Measurements from ENCODE around the gene SLC1A4. TPM values are rescaled to one million over a fixed set of nuclear protein-coding genes. Genes with fewer than 3 reads are reported as not detected.

SLC1A4 gene
- polyA plus RNA-seq, 1 donor from 2014 or later = 33.8 TPM

- H3K27me3 ChIP-seq (ENCODE audit: insufficient read depth, low read depth, low read length) = no peaks in the 10 kb centered on the region
- H3F3A ChIP-seq (ENCODE audit: insufficient read depth, low read length, poor library complexity, severe bottlenecking) = no peaks in the 10 kb centered on the region
- H3K36me3 ChIP-seq (ENCODE audit: insufficient read depth, low read length) = no peaks in the 10 kb centered on the region
- no peaks in the 10 kb centered on the region for H3K9me3 ChIP-seq (ENCODE audit: low read length)
- no peaks in the 10 kb centered on the region for H4K20me1 ChIP-seq (ENCODE audit: insufficient read depth)
- H3K4me3 ChIP-seq (ENCODE audit: low read length) = no peak overlapping the region
- no peak overlapping the region for H3K4me2 ChIP-seq (ENCODE audit: low read length)
- H2AFZ ChIP-seq (ENCODE audit: low read depth, low read length) = no peak overlapping the region
- no peak overlapping the region for H3K27ac ChIP-seq (ENCODE audit: low read length)
- H3K9me2 ChIP-seq (ENCODE audit: insufficient read depth, low read length) = no peaks in the 10 kb centered on the region
- no peak overlapping the region for H3K9ac ChIP-seq (ENCODE audit: low read length)
- no peaks in the 10 kb centered on the region for H3K79me2 ChIP-seq (replicated peaks; ENCODE audit: insufficient read depth, low read length)
- TF ChIP-seq, protein P1, sequence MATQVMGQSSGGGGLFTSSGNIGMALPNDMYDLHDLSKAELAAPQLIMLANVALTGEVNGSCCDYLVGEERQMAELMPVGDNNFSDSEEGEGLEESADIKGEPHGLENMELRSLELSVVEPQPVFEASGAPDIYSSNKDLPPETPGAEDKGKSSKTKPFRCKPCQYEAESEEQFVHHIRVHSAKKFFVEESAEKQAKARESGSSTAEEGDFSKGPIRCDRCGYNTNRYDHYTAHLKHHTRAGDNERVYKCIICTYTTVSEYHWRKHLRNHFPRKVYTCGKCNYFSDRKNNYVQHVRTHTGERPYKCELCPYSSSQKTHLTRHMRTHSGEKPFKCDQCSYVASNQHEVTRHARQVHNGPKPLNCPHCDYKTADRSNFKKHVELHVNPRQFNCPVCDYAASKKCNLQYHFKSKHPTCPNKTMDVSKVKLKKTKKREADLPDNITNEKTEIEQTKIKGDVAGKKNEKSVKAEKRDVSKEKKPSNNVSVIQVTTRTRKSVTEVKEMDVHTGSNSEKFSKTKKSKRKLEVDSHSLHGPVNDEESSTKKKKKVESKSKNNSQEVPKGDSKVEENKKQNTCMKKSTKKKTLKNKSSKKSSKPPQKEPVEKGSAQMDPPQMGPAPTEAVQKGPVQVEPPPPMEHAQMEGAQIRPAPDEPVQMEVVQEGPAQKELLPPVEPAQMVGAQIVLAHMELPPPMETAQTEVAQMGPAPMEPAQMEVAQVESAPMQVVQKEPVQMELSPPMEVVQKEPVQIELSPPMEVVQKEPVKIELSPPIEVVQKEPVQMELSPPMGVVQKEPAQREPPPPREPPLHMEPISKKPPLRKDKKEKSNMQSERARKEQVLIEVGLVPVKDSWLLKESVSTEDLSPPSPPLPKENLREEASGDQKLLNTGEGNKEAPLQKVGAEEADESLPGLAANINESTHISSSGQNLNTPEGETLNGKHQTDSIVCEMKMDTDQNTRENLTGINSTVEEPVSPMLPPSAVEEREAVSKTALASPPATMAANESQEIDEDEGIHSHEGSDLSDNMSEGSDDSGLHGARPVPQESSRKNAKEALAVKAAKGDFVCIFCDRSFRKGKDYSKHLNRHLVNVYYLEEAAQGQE (IDR thresholded peaks at IDR 0.05; ENCODE audit: borderline replicate concordance) = no peak
- TF ChIP-seq EP300 (conservative IDR thresholded peaks at IDR 0.05; ENCODE audit: poor library complexity, severe bottlenecking) (no peak), POLR2AphosphoS5 (IDR thresholded peaks at IDR 0.05) (no peak), EZH2 (IDR thresholded peaks at IDR 0.05; ENCODE audit: borderline replicate concordance, insufficient read depth, low read length, poor library complexity, severe bottlenecking) (no peak), CTCF (IDR thresholded peaks at IDR 0.05; ENCODE audit: poor library complexity, severe bottlenecking) (no peak), MXI1 (conservative IDR thresholded peaks at IDR 0.05; ENCODE audit: poor library complexity, severe bottlenecking) (no peak), SMC3 (conservative IDR thresholded peaks at IDR 0.05; ENCODE audit: poor library complexity) (no peak), RAD21 (conservative IDR thresholded peaks at IDR 0.05) (no peak), TAF1 (IDR thresholded peaks at IDR 0.05; ENCODE audit: low read depth) (no peak)
Measured at GRCh38 chr2:64979744-64980143, 9.5 kb upstream of the SLC1A4 start.

DNA sequence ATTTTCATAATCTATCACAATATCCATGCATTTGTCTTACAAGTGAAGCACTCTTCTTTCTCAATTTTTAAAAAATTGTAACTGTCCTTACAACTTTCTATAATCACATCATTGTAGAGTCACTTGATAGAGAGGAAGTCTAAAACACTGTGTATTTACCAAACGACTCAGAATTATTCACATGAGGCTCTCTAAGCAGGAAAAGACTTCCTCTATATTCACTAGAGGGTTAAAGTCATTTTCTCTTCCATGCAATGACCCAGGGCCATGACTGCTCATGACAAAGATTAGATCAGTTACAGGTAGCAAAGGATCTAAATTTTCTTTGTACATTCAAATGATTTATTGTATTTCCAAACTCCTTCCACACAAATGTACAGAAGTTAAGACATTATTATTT lies 9.0 kb upstream of the SLC1A4 start:
- H2AFZ ChIP-seq (ENCODE audit: low read depth, low read length) = no peak overlapping the region
- no peak overlapping the region for H3K4me2 ChIP-seq (ENCODE audit: low read length)

More for the DNA sequence above, 9.0 kb upstream of the SLC1A4 start:
- Histone ChIP-seq H4K20me1 (ENCODE audit: insufficient read depth) (no peaks in the 10 kb centered on the region), H3K79me2 (replicated peaks; ENCODE audit: insufficient read depth, low read length) (no peaks in the 10 kb centered on the region), H3K4me3 (ENCODE audit: low read length) (no peak overlapping the region), H3K9me3 (ENCODE audit: low read length) (no peaks in the 10 kb centered on the region), H3F3A (ENCODE audit: insufficient read depth, low read length, poor library complexity, severe bottlenecking) (no peaks in the 10 kb centered on the region), H3K9me2 (ENCODE audit: insufficient read depth, low read length) (no peaks in the 10 kb centered on the region), H3K27ac (ENCODE audit: low read length) (no peak overlapping the region), H3K27me3 (ENCODE audit: insufficient read depth, low read depth, low read length) (no peaks in the 10 kb centered on the region), H3K9ac (ENCODE audit: low read length) (no peak overlapping the region), H3K36me3 (ENCODE audit: insufficient read depth, low read length) (no peaks in the 10 kb centered on the region)
- TF ChIP-seq RAD21 (conservative IDR thresholded peaks at IDR 0.05) (no peak), EZH2 (IDR thresholded peaks at IDR 0.05; ENCODE audit: borderline replicate concordance, insufficient read depth, low read length, poor library complexity, severe bottlenecking) (no peak), CTCF (IDR thresholded peaks at IDR 0.05; ENCODE audit: poor library complexity, severe bottlenecking) (no peak), SMC3 (conservative IDR thresholded peaks at IDR 0.05; ENCODE audit: poor library complexity) (no peak), MXI1 (conservative IDR thresholded peaks at IDR 0.05; ENCODE audit: poor library complexity, severe bottlenecking) (no peak), TAF1 (IDR thresholded peaks at IDR 0.05; ENCODE audit: low read depth) (no peak), POLR2AphosphoS5 (IDR thresholded peaks at IDR 0.05) (no peak), EP300 (conservative IDR thresholded peaks at IDR 0.05; ENCODE audit: poor library complexity, severe bottlenecking) (no peak)
- TF ChIP-seq, protein P1 (IDR thresholded peaks at IDR 0.05; ENCODE audit: borderline replicate concordance) = no peak

All from neural cell (in vitro differentiated cells).